Measurements from ENCODE around the gene NEK2. TPM values are rescaled to one million over a fixed set of nuclear protein-coding genes. Genes with fewer than 3 reads are reported as not detected.
"Not testable (repeated sequence)": the region's sequence is repeated elsewhere in the genome, so short reads cannot be mapped to it uniquely, and the experiment has no call there.

The NEK2 gene
- total RNA-seq, 1 donor from 2014 or later: not detected

- DNase-seq (ENCODE audit: low spot score): no peak
These were observed 19.9 kb upstream of the NEK2 start for GRCh38 chr1:211695135-211695816.

- DNase-seq (ENCODE audit: low spot score): not testable (repeated sequence)
These were observed 18.5 kb upstream of the NEK2 start for GRCh38 chr1:211693911-211694310.

- no peak for DNase-seq (ENCODE audit: low spot score)
These were observed 13.0 kb upstream of the NEK2 start for GRCh38 chr1:211688421-211688820.

GRCh38 chr1:211687462-211688215, 12.2 kb upstream of the NEK2 start:
- no peak for DNase-seq (ENCODE audit: low spot score)

- DNase-seq (ENCODE audit: low spot score): no peak
These were observed 10.4 kb upstream of the NEK2 start for GRCh38 chr1:211685823-211686222.

GRCh38 chr1:211684791-211685190, 9.4 kb upstream of the NEK2 start:
- no peak for DNase-seq (ENCODE audit: low spot score)

- DNase-seq (ENCODE audit: low spot score): no peak
These were observed 8.9 kb upstream of the NEK2 start for GRCh38 chr1:211684331-211684730.

GRCh38 chr1:211683396-211684297, 8.2 kb upstream of the NEK2 start:
- no peak for DNase-seq (ENCODE audit: low spot score)

- DNase-seq (ENCODE audit: low spot score): not testable (repeated sequence)
These were observed 6.8 kb upstream of the NEK2 start for GRCh38 chr1:211682186-211682585.

- DNase-seq (ENCODE audit: low spot score): no peak
These were observed 5.4 kb upstream of the NEK2 start for GRCh38 chr1:211680752-211681327.

GRCh38 chr1:211677659-211678058, 2.2 kb upstream of the NEK2 start:
- no peak for DNase-seq (ENCODE audit: low spot score)

- DNase-seq (ENCODE audit: low spot score): no peak
These were observed 1.3 kb upstream of the NEK2 start for GRCh38 chr1:211676761-211677160.

- DNase-seq (ENCODE audit: low spot score): no peak
These were observed 724 bp upstream of the NEK2 start for GRCh38 chr1:211676106-211676583.

GRCh38 chr1:211667065-211667617, 8.3 kb downstream of the NEK2 start:
- DNase-seq (ENCODE audit: low spot score): no peak

GRCh38 chr1:211660718-211661222, 14.7 kb downstream of the NEK2 start:
- DNase-seq (ENCODE audit: low spot score): no peak

GRCh38 chr1:211656728-211657127, 18.7 kb downstream of the NEK2 start:
- DNase-seq (ENCODE audit: low spot score): no peak

- no peak for DNase-seq (ENCODE audit: low spot score)
These were observed 20.3 kb downstream of the NEK2 start for GRCh38 chr1:211654838-211655787.

- DNase-seq (ENCODE audit: low spot score): no peak
These were observed 21.4 kb downstream of the NEK2 start for GRCh38 chr1:211653959-211654496.

- DNase-seq (ENCODE audit: low spot score): no peak
These were observed 22.1 kb downstream of the NEK2 start for GRCh38 chr1:211653293-211653692.
